Liver (tissue), 9 donors: Measurements from ENCODE around the gene PLPP3. TPM values are rescaled to one million over a fixed set of nuclear protein-coding genes. Genes with fewer than 3 reads are reported as not detected.

Experiments used
- DNase-seq: peaks from one replicate; pipeline ENCODE4 v3.0.0-alpha.2; 2017; ENCODE audit warnings: low spot score
- H3K27ac ChIP-seq, 2 donors: one replicate each; pipeline ENCODE4 v1.7.0; 2013; ENCODE audit warnings: inconsistent platforms in 2 of 2, low read length in 2 of 2, control low read depth in 1 of 2, low read depth in 1 of 2, mild to moderate bottlenecking in 1 of 2
- H3K27me3 ChIP-seq, 4 donors: one replicate each; pipeline versions ENCODE4 v1.6.1 to v1.7.0; 2013; ENCODE audit warnings: low read length in 3 of 4, inconsistent platforms in 1 of 4, mild to moderate bottlenecking in 1 of 4, moderate library complexity in 1 of 4; ENCODE audit not compliant: control insufficient read depth in 4 of 4, insufficient read depth in 4 of 4
- H3K36me3 ChIP-seq, 4 donors: one replicate each; pipeline versions ENCODE4 v1.6.1 to v1.7.0; 2013; ENCODE audit warnings: low read length in 3 of 4, mild to moderate bottlenecking in 3 of 4, low read depth in 1 of 4, moderate library complexity in 1 of 4; ENCODE audit not compliant: control insufficient read depth in 4 of 4, insufficient read depth in 3 of 4
- H3K4me1 ChIP-seq, 4 donors: one replicate each; pipeline versions ENCODE4 v1.6.1 to v1.7.0; 2013; ENCODE audit warnings: low read length in 3 of 4, mild to moderate bottlenecking in 3 of 4, moderate library complexity in 1 of 4; ENCODE audit not compliant: control insufficient read depth in 4 of 4, insufficient read depth in 4 of 4
- H3K4me3 ChIP-seq, 3 donors: one replicate each; pipeline versions ENCODE4 v1.6.1 to v1.7.0; 2013; ENCODE audit warnings: low read length in 3 of 3, control low read depth in 1 of 3, low read depth in 1 of 3, mild to moderate bottlenecking in 1 of 3
- H3K9ac ChIP-seq, 2 donors: one replicate each; pipeline ENCODE4 v1.7.0; 2013; ENCODE audit warnings: low read length in 2 of 2, mild to moderate bottlenecking in 2 of 2, moderate library complexity in 2 of 2, control low read depth in 1 of 2, low read depth in 1 of 2
- H3K9me3 ChIP-seq, 4 donors: one replicate each; pipeline versions ENCODE4 v1.6.1 to v1.7.0; 2013; ENCODE audit warnings: low read length in 3 of 4; ENCODE audit not compliant: control insufficient read depth in 4 of 4
- ATF3 ChIP-seq: IDR thresholded peaks from 2 replicates; pipeline ENCODE4 v1.6.1; 2016; ENCODE audit warnings: antibody characterized with exemption
- EGR1 ChIP-seq, 2 donors: IDR thresholded peaks; 2 replicates each; pipeline ENCODE4 v1.6.1; 2016 to 2018; ENCODE audit warnings: antibody characterized with exemption in 2 of 2, low read depth in 2 of 2
- FOXA1 ChIP-seq: IDR thresholded peaks from 2 replicates; pipeline ENCODE4 v1.6.1; 2016; ENCODE audit warnings: antibody characterized with exemption
- FOXA2 ChIP-seq: IDR thresholded peaks from 2 replicates; pipeline ENCODE4 v1.6.1; 2016; ENCODE audit warnings: antibody characterized with exemption
- GABPA ChIP-seq, 2 donors: IDR thresholded peaks in 1 of 2; conservative IDR thresholded peaks in 1 of 2; 2 replicates each; pipeline ENCODE4 v1.6.1; 2016; ENCODE audit warnings: antibody characterized with exemption in 2 of 2, mild to moderate bottlenecking in 1 of 2, moderate library complexity in 1 of 2
- HNF4A ChIP-seq, 2 donors: conservative IDR thresholded peaks; 2 replicates each; pipeline ENCODE4 v1.6.1; 2016; ENCODE audit warnings: antibody characterized with exemption in 2 of 2, mild to moderate bottlenecking in 2 of 2
- HNF4G ChIP-seq: IDR thresholded peaks from 2 replicates; pipeline ENCODE4 v1.6.1; 2016; ENCODE audit warnings: antibody characterized with exemption
- JUND ChIP-seq, 2 donors: IDR thresholded peaks; 2 replicates each; pipeline ENCODE4 v1.6.1; 2016; ENCODE audit warnings: antibody characterized with exemption in 2 of 2
- MAX ChIP-seq: IDR thresholded peaks from 2 replicates; pipeline ENCODE4 v1.6.1; 2016; ENCODE audit warnings: antibody characterized with exemption
- NR2F2 ChIP-seq: IDR thresholded peaks from 2 replicates; pipeline ENCODE4 v1.6.1; 2016; ENCODE audit warnings: antibody characterized with exemption
- RAD21 ChIP-seq, 2 donors: IDR thresholded peaks; 2 replicates each; pipeline ENCODE4 v1.6.1; 2016; ENCODE audit warnings: antibody characterized with exemption in 2 of 2, mild to moderate bottlenecking in 2 of 2
- REST ChIP-seq: IDR thresholded peaks from 2 replicates; pipeline ENCODE4 v1.6.1; 2016; ENCODE audit warnings: antibody characterized with exemption, mild to moderate bottlenecking
- SP1 ChIP-seq: IDR thresholded peaks from 2 replicates; pipeline ENCODE4 v1.6.1; 2018; ENCODE audit warnings: antibody characterized with exemption, mild to moderate bottlenecking
- TAF1 ChIP-seq: conservative IDR thresholded peaks from 2 replicates; pipeline ENCODE4 v1.6.1; 2016; ENCODE audit warnings: antibody characterized with exemption, mild to moderate bottlenecking
- YY1 ChIP-seq: IDR thresholded peaks from 2 replicates; pipeline ENCODE4 v1.6.1; 2016; ENCODE audit warnings: antibody characterized with exemption, mild to moderate bottlenecking
- ZBTB33 ChIP-seq: IDR thresholded peaks from 2 replicates; pipeline ENCODE4 v1.6.1; 2016; ENCODE audit warnings: antibody characterized with exemption
- WGBS: extraction: QIAGEN DNeasy Blood & Tissue Kit; methylation state at CpG from one replicate; pipeline ENCODE4 v1.1.7; 2013; 5-methylcytosine and 5-hydroxymethylcytosine counted together
- polyA plus RNA-seq, 2 donors: library from polyadenylated mRNA; stranded (reverse) in 1 of 2; unstranded in 1 of 2; fragments of 200-250 nt in 1 of 2; fragments of >200 nt in 1 of 2; fragmentation: Nextera tagmentation in 1 of 2; extraction: Ambion mirVana in 1 of 2; gene quantifications; one replicate each; pipeline versions ENCODE4 v1.2.1 to v1.2.3, GENCODE V29; 2013 to 2015
- total RNA-seq, 2 donors: library from RNA; depleted of rRNA; stranded (reverse); fragments of >200 nt; gene quantifications; one replicate each; pipeline ENCODE4 v1.2.3, GENCODE V29; 2014
- donor health status: healthy.
- donor health status: healthy.
- donor health status: healthy.
- donor health status: healthy.
- donor health status: healthy.

PLPP3 gene
- total and polyA plus RNA-seq, 4 donors = 46.1 to 91.2 (median 67.6) TPM

- no peak for TF ChIP-seq JUND (IDR thresholded peaks at IDR 0.05)
- no peak for TF ChIP-seq YY1
- TF ChIP-seq ZBTB33 = no peak
- no peak for TF ChIP-seq HNF4A (conservative IDR thresholded peaks at IDR 0.05)
- TF ChIP-seq MAX = no peak
- TF ChIP-seq NR2F2 = no peak
Measured at GRCh38 chr1:56524263-56524662, 55.1 kb downstream of the PLPP3 start (continued).

GRCh38 chr1:56522680-56523079 is 56.7 kb downstream of the PLPP3 start:
- H3K4me3 ChIP-seq = no peak overlapping the region
- no peaks in the 10 kb centered on the region for H3K9me3 ChIP-seq
- H3K9ac ChIP-seq = no peak overlapping the region
- TF ChIP-seq HNF4G (no peak), NR2F2 (peak; percentile 58), RAD21 (IDR thresholded peaks at IDR 0.05) (no peak), JUND (IDR thresholded peaks at IDR 0.05) (no peak), HNF4A (conservative IDR thresholded peaks at IDR 0.05) (no peak), ZBTB33 (no peak), MAX (no peak), TAF1 (no peak)
- peaks cover 3 to 76% (median 42%) of the 10 kb centered on the region in 4 donors for H3K36me3 ChIP-seq
- H3K4me1 ChIP-seq = peaks cover 0 to 26% (median 3%) of the 10 kb centered on the region in 4 donors
- peak overlapping the region in 1 of 2 donors; percentile 16 for H3K27ac ChIP-seq
- DNase-seq = no peak
- WGBS = 67% methylated on average over 5 of the region's 5 CpGs
- no peaks in the 10 kb centered on the region for H3K27me3 ChIP-seq

- no peak for DNase-seq
- TF ChIP-seq ZBTB33 (no peak), GABPA (IDR thresholded peaks at IDR 0.05 in 1 of 2, conservative IDR thresholded peaks at IDR 0.05 in 1 of 2) (no peak), FOXA2 (no peak), SP1 (no peak), REST (no peak), HNF4G (no peak), RAD21 (IDR thresholded peaks at IDR 0.05) (no peak), ATF3 (no peak), HNF4A (conservative IDR thresholded peaks at IDR 0.05) (no peak), FOXA1 (no peak), TAF1 (no peak), EGR1 (IDR thresholded peaks at IDR 0.05; ENCODE audit: low read depth in 2 of 2) (no peak)
- H3K4me1 ChIP-seq = peaks cover 0 to 25% (median 1%) of the 10 kb centered on the region in 4 donors
- H3K36me3 ChIP-seq = peaks cover 3 to 78% (median 55%) of the 10 kb centered on the region in 4 donors
- no peak overlapping the region for H3K27ac ChIP-seq
- 82% methylated on average over 3 of the region's 3 CpGs for WGBS
- no peaks in the 10 kb centered on the region for H3K9me3 ChIP-seq
- no peaks in the 10 kb centered on the region for H3K27me3 ChIP-seq
- no peak overlapping the region for H3K4me3 ChIP-seq
- H3K9ac ChIP-seq = no peak overlapping the region
Measured at GRCh38 chr1:56520016-56520601, 59.3 kb downstream of the PLPP3 start.
